ENCODE data around the gene PAFAH2.
A peak's percentile ranks its signal among the peaks of the same experiment; 100 is the strongest.

Gene PAFAH2

DNA sequence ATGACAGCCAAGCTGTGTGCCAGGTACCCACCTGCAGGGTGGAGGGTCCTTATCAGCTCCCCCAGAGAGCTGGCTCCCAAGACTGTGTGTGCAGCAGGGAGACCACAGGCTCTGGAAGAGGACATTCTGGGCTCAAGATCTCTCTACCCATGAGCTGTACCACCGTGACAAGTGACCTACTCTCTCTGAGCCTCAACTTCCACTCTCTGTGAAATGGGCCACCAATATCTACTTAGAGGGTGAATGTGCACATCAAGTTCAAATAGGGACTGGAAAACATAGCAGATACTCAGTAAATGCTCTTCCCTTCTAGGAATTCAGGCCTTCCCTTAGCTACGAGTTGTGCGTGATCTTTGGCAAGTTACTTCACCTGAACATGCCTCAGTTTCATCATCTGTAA is 46.6 kb upstream of the PAFAH2 start:
- TF ChIP-seq CTCF (IDR thresholded peaks at IDR 0.05; ENCODE audit: unreplicated experiment in 3 of 3) = no peak
- Mint-ChIP-seq H3K4me1 (no peaks in the 10 kb centered on the region), H3K4me3 (no peak overlapping the region), H3K9me3 (no peaks in the 10 kb centered on the region), H3K27me3 (ENCODE audit: low read depth) (peaks cover 88% of the 10 kb centered on the region), H3K27ac (no peak overlapping the region), H3K36me3 (ENCODE audit: low read depth) (no peaks in the 10 kb centered on the region)

- Mint-ChIP-seq H3K27ac (no peak overlapping the region), H3K4me3 (no peak overlapping the region), H3K36me3 (ENCODE audit: low read depth) (no peaks in the 10 kb centered on the region), H3K9me3 (no peaks in the 10 kb centered on the region), H3K4me1 (no peaks in the 10 kb centered on the region), H3K27me3 (ENCODE audit: low read depth) (peaks cover 85% of the 10 kb centered on the region)
- TF ChIP-seq CTCF (IDR thresholded peaks at IDR 0.05; ENCODE audit: unreplicated experiment in 3 of 3) = no peak
Measured at GRCh38 chr1:26043765-26044164, 45.9 kb upstream of the PAFAH2 start.

- H3K27ac Mint-ChIP-seq = no peak overlapping the region
- no peaks in the 10 kb centered on the region for H3K36me3 Mint-ChIP-seq (ENCODE audit: low read depth)
- no peak for TF ChIP-seq CTCF (IDR thresholded peaks at IDR 0.05; ENCODE audit: unreplicated experiment in 3 of 3)
- H3K4me1 Mint-ChIP-seq = no peaks in the 10 kb centered on the region
- H3K4me3 Mint-ChIP-seq = no peak overlapping the region
- no peaks in the 10 kb centered on the region for H3K9me3 Mint-ChIP-seq
- peaks cover 73% of the 10 kb centered on the region for H3K27me3 Mint-ChIP-seq (ENCODE audit: low read depth)
Measured at GRCh38 chr1:26041978-26042377, 44.1 kb upstream of the PAFAH2 start.

GRCh38 chr1:26041401-26041800 is 43.5 kb upstream of the PAFAH2 start:
- no peak overlapping the region for H3K4me3 Mint-ChIP-seq
- no peaks in the 10 kb centered on the region for H3K9me3 Mint-ChIP-seq
- H3K27ac Mint-ChIP-seq = no peak overlapping the region
- no peaks in the 10 kb centered on the region for H3K36me3 Mint-ChIP-seq (ENCODE audit: low read depth)
- no peaks in the 10 kb centered on the region for H3K4me1 Mint-ChIP-seq
- TF ChIP-seq CTCF (IDR thresholded peaks at IDR 0.05; ENCODE audit: unreplicated experiment in 3 of 3) = no peak
- H3K27me3 Mint-ChIP-seq (ENCODE audit: low read depth) = peaks cover 67% of the 10 kb centered on the region

DNA sequence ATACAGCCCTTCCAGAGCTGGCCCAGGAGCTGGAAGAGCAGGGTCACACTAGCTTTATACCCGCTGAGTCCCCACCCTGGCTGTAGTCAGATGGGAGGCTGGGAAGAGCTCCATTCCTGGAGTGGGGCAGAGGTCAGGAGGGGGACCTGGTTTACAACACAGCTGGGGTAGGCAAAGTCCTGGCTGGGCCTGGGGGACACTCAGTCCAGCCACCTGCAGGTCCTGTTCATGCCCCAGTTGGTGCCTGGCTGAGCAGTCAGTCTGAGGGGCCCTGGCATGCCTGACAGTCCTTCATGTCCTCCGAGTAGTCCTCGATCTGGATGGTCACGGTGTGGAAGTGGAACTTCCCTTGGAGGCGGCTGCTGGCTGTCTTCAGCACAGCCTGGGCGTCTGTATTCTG is 41.0 kb upstream of the PAFAH2 start:
- no peak for TF ChIP-seq CTCF (IDR thresholded peaks at IDR 0.05; ENCODE audit: unreplicated experiment in 3 of 3)
- Mint-ChIP-seq H3K4me3 (no peak overlapping the region), H3K4me1 (no peaks in the 10 kb centered on the region), H3K27me3 (ENCODE audit: low read depth) (peaks cover 55% of the 10 kb centered on the region), H3K36me3 (ENCODE audit: low read depth) (no peaks in the 10 kb centered on the region), H3K27ac (no peak overlapping the region), H3K9me3 (no peaks in the 10 kb centered on the region)

DNA sequence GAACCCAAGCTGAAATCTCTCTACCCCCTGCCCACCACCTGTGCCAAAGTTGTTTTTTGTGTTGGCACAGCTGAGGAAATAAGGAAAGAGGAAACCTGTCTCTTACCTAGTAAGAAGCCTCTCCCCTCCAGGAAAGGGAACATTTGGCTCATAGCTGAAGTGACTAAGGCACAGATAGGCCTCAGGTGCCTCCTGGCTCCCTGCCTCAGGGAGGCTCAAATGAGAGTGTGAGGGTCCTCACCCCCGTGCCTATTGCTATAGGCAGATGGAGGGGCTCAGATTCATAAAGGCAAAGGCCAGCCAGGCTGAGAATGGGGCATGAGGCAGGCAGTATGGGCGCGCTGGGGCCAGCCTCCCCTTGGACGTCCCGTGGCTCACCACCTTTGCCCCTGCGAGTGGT is 40.6 kb upstream of the PAFAH2 start:
- Mint-ChIP-seq H3K4me1 (no peaks in the 10 kb centered on the region), H3K4me3 (peak overlapping the region in 2 of 3 experiments; percentile 17 to 53), H3K9me3 (no peaks in the 10 kb centered on the region), H3K36me3 (ENCODE audit: low read depth) (no peaks in the 10 kb centered on the region), H3K27ac (no peak overlapping the region), H3K27me3 (ENCODE audit: low read depth) (peaks cover 52% of the 10 kb centered on the region)
- no peak for TF ChIP-seq CTCF (IDR thresholded peaks at IDR 0.05; ENCODE audit: unreplicated experiment in 3 of 3)

Data from nephron (organoid).